Measurements from ENCODE around the gene AR. TPM values are rescaled to one million over a fixed set of nuclear protein-coding genes. Genes with fewer than 3 reads are reported as not detected.

The AR gene
- total RNA-seq, 2 donors from 2014 or later: 1.5 to 2.2 TPM

DNA sequence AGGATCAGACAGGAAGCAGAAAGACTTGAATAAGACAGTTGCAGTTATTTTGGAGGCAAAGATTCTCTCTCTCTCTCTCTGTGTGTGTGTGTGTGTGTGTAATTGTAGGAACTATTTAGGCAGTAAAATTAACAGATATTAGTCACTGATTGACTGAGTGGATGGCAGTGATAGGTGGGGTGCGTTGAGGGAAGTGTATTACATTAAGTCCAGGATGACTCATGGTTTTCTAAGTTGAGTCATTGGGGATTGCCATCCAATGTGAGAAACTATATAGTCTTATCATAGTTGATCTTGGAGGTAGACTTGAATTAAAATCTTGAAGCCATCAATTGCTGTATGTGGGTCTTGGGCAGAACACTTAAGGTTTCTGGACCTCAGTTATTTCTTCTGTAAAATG lies 75.4 kb downstream of the AR start:
- Histone ChIP-seq H3K4me3 (ENCODE audit: low read length) (no peak overlapping the region), H3K27ac (ENCODE audit: low read depth, low read length) (no peak overlapping the region), H3K27me3 (ENCODE audit: control insufficient read depth, insufficient read depth, low read length, poor library complexity, severe bottlenecking) (no peaks in the 10 kb centered on the region), H3K4me1 (ENCODE audit: control insufficient read depth, insufficient read depth, low read length) (no peaks in the 10 kb centered on the region), H3K9ac (ENCODE audit: extremely low read depth, low read length, poor library complexity, severe bottlenecking) (no peak overlapping the region), H3K9me3 (ENCODE audit: control insufficient read depth, low read length) (no peaks in the 10 kb centered on the region), H3K36me3 (ENCODE audit: control insufficient read depth, insufficient read depth, low read length) (no peaks in the 10 kb centered on the region)
- TF ChIP-seq, protein P1, sequence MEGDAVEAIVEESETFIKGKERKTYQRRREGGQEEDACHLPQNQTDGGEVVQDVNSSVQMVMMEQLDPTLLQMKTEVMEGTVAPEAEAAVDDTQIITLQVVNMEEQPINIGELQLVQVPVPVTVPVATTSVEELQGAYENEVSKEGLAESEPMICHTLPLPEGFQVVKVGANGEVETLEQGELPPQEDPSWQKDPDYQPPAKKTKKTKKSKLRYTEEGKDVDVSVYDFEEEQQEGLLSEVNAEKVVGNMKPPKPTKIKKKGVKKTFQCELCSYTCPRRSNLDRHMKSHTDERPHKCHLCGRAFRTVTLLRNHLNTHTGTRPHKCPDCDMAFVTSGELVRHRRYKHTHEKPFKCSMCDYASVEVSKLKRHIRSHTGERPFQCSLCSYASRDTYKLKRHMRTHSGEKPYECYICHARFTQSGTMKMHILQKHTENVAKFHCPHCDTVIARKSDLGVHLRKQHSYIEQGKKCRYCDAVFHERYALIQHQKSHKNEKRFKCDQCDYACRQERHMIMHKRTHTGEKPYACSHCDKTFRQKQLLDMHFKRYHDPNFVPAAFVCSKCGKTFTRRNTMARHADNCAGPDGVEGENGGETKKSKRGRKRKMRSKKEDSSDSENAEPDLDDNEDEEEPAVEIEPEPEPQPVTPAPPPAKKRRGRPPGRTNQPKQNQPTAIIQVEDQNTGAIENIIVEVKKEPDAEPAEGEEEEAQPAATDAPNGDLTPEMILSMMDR (conservative IDR thresholded peaks at IDR 0.05): no peak
- no peaks in the 10 kb centered on the region for H3K4me1 Mint-ChIP-seq
- H3K36me3 Mint-ChIP-seq (ENCODE audit: low read depth): no peaks in the 10 kb centered on the region
- no peak overlapping the region for H3K4me3 Mint-ChIP-seq
- H3K27ac Mint-ChIP-seq: no peak overlapping the region
- H3K27me3 Mint-ChIP-seq (ENCODE audit: insufficient read depth): no peaks in the 10 kb centered on the region
- 100% methylated on average over 1 of the region's 1 CpG for WGBS, 2 experiments (ENCODE audit: insufficient coverage in 1 of 2, insufficient read length in 1 of 2)
- no peak for DNase-seq
- peaks cover 48% of the 10 kb centered on the region for H3K9me3 Mint-ChIP-seq

DNA sequence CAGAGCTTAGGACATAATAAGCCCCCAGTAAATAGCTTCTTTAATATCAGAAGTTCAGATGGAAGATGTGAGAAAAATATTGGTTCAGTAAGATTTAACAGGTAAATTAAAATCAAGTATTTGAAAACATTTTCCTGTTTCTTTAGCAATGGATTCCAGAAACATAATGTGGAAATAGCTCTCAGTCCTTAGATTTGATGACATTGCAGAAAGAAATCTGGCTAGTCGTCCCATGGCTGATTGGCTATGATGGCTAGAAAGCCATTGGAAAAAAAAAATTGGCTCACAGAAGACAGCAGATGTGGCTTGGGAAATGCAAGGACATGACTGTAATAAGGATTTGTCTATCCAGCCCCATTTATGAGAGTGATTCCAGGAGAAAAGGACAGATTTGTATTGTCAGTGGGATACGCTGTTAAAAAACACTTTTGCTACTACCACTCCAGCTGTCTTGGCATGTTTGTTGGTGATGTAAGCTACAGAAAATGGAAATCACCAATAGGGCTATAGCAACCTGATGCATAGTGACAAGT lies 78.3 kb downstream of the AR start:
- Mint-ChIP-seq H3K9me3 (peaks cover 53% of the 10 kb centered on the region), H3K4me1 (no peaks in the 10 kb centered on the region), H3K27me3 (ENCODE audit: insufficient read depth) (no peaks in the 10 kb centered on the region), H3K27ac (no peak overlapping the region), H3K4me3 (no peak overlapping the region), H3K36me3 (ENCODE audit: low read depth) (no peaks in the 10 kb centered on the region)
- 90% methylated on average over 2 of the region's 2 CpGs; no CpG with 5 or more reads in 1 of the 2 experiments for WGBS, 2 experiments (ENCODE audit: insufficient coverage in 1 of 2, insufficient read length in 1 of 2)
- Histone ChIP-seq H3K9ac (ENCODE audit: extremely low read depth, low read length, poor library complexity, severe bottlenecking) (no peak overlapping the region), H3K27ac (ENCODE audit: low read depth, low read length) (no peak overlapping the region), H3K4me3 (ENCODE audit: low read length) (no peak overlapping the region), H3K27me3 (ENCODE audit: control insufficient read depth, insufficient read depth, low read length, poor library complexity, severe bottlenecking) (no peaks in the 10 kb centered on the region), H3K36me3 (ENCODE audit: control insufficient read depth, insufficient read depth, low read length) (no peaks in the 10 kb centered on the region), H3K9me3 (ENCODE audit: control insufficient read depth, low read length) (no peaks in the 10 kb centered on the region), H3K4me1 (ENCODE audit: control insufficient read depth, insufficient read depth, low read length) (no peaks in the 10 kb centered on the region)
- TF ChIP-seq, protein P1 (conservative IDR thresholded peaks at IDR 0.05): no peak
- DNase-seq: no peak

DNA sequence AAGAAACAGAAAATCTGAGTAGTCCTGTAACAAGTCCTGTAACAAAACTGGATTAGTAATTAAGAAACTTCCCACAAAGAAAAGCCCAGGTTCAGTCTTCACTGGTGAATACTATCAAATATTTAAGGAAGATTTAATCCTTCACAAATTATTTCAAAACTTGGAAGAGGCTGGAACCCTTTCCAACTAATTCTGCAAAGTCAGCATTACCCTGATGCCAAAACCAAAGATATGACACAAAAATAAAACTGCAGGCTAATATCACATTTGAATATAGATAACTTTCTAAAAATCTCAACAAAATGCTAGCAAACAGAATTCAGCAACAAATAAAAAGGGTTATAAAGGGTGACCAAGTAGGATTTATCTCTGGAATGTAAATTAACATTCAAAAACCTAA lies 80.5 kb downstream of the AR start:
- TF ChIP-seq, protein P1 (conservative IDR thresholded peaks at IDR 0.05): no peak
- H3K27me3 Mint-ChIP-seq (ENCODE audit: insufficient read depth): no peaks in the 10 kb centered on the region
- DNase-seq: no peak
- no peak overlapping the region for H3K4me3 ChIP-seq (ENCODE audit: low read length)
- no peaks in the 10 kb centered on the region for H3K27me3 ChIP-seq (ENCODE audit: control insufficient read depth, insufficient read depth, low read length, poor library complexity, severe bottlenecking)
- H3K4me1 ChIP-seq (ENCODE audit: control insufficient read depth, insufficient read depth, low read length): no peaks in the 10 kb centered on the region
- H3K27ac ChIP-seq (ENCODE audit: low read depth, low read length): no peak overlapping the region
- H3K9me3 ChIP-seq (ENCODE audit: control insufficient read depth, low read length): no peaks in the 10 kb centered on the region
- H3K4me3 Mint-ChIP-seq: no peak overlapping the region
- no peaks in the 10 kb centered on the region for H3K36me3 Mint-ChIP-seq (ENCODE audit: low read depth)
- H3K4me1 Mint-ChIP-seq: no peaks in the 10 kb centered on the region
- H3K36me3 ChIP-seq (ENCODE audit: control insufficient read depth, insufficient read depth, low read length): no peaks in the 10 kb centered on the region
- H3K9ac ChIP-seq (ENCODE audit: extremely low read depth, low read length, poor library complexity, severe bottlenecking): no peak overlapping the region
- no peak overlapping the region for H3K27ac Mint-ChIP-seq
- H3K9me3 Mint-ChIP-seq: peaks cover 48% of the 10 kb centered on the region
